SK-N-SH (cell line): Measurements from ENCODE around the gene CCL2. TPM values are rescaled to one million over a fixed set of nuclear protein-coding genes. Genes with fewer than 3 reads are reported as not detected.

ENCODE experiments used
- CTCF ChIA-PET: fragments of 300-600, 350-600 bp; formaldehyde crosslinking; extraction: SDS; loops from one replicate; lab custom pipeline; 2021; lab: Yijun Ruan, JAX
- POLR2A ChIA-PET: fragments of 350-600 bp; sonication (Branson Sonifier 250); formaldehyde crosslinking; extraction: SDS; loops from one replicate; lab custom pipeline; 2020; ENCODE audit warnings: antibody characterized with exemption, inconsistent platforms; lab: Yijun Ruan, JAX
- DNase-seq: peaks from one replicate; pipeline ENCODE4 v3.0.0; 2012
- H2AFZ ChIP-seq: fragments of 200-600 bp; sonication (generic); 2 replicates; pipeline ENCODE4 v1.8.1; 2016; ENCODE audit warnings: antibody characterized with exemption, mild to moderate bottlenecking, low read depth
- H3F3A ChIP-seq: fragments of 200-600 bp; sonication (generic); replicated peaks from 2 replicates; pipeline ENCODE3; 2016; ENCODE audit warnings: antibody characterized with exemption, mild to moderate bottlenecking; ENCODE audit not compliant: insufficient read depth
- H3K27ac ChIP-seq, 2 experiments: fragments of 200-500 bp in 1 of 2; fragments of 200-600 bp in 1 of 2; sonication (Bioruptor generic) in 1 of 2; sonication (generic), shearing (Covaris generic) in 1 of 2; 2 replicates each; pipeline versions ENCODE4 v1.5.1 to v1.6.1; 2014 to 2016; ENCODE audit warnings: low read depth in 2 of 2, inconsistent platforms in 1 of 2, low read length in 1 of 2, mild to moderate bottlenecking in 1 of 2, mixed read lengths in 1 of 2
- H3K27me3 ChIP-seq: fragments of 200-600 bp; sonication (generic), shearing (Covaris generic); 2 replicates; pipeline ENCODE4 v1.6.1; 2016; ENCODE audit warnings: mixed run types; ENCODE audit not compliant: insufficient read depth
- H3K36me3 ChIP-seq, 2 experiments: fragments of 200-500 bp in 1 of 2; fragments of 200-600 bp in 1 of 2; sonication (Bioruptor generic) in 1 of 2; sonication (generic) in 1 of 2; replicated peaks in 1 of 2; 2 replicates each; pipeline versions ENCODE3 to v1.5.1; 2014 to 2016; ENCODE audit warnings: low read length in 1 of 2, mild to moderate bottlenecking in 1 of 2; ENCODE audit not compliant: insufficient read depth in 2 of 2, control insufficient read depth in 1 of 2
- H3K4me1 ChIP-seq, 2 experiments: fragments of 200-500 bp in 1 of 2; fragments of 200-600 bp in 1 of 2; sonication (Bioruptor generic) in 1 of 2; sonication (generic), shearing (Covaris generic) in 1 of 2; 2 replicates each; pipeline versions ENCODE4 v1.5.1 to v1.6.1; 2014 to 2016; ENCODE audit warnings: low read depth in 1 of 2, low read length in 1 of 2, mixed run types in 1 of 2; ENCODE audit not compliant: insufficient read depth in 2 of 2, control insufficient read depth in 1 of 2
- H3K4me2 ChIP-seq: fragments of 200-600 bp; sonication (generic), shearing (Covaris generic); 2 replicates; pipeline ENCODE4 v1.6.1; 2017; ENCODE audit warnings: mixed run types
- H3K4me3 ChIP-seq, 2 experiments: fragments of 200-500 bp in 1 of 2; fragments of 200-600 bp in 1 of 2; sonication (Bioruptor generic) in 1 of 2; sonication (generic), shearing (Covaris generic) in 1 of 2; 2 replicates each; pipeline versions ENCODE4 v1.5.1 to v1.8.1; 2014 to 2016; ENCODE audit warnings: low read depth in 2 of 2, inconsistent platforms in 1 of 2, low read length in 1 of 2, mild to moderate bottlenecking in 1 of 2, mixed read lengths in 1 of 2, moderate library complexity in 1 of 2
- H3K79me2 ChIP-seq: fragments of 200-600 bp; sonication (generic); 2 replicates; pipeline ENCODE4 v1.8.1; 2017; ENCODE audit warnings: mild to moderate bottlenecking; ENCODE audit not compliant: insufficient read depth
- H3K9ac ChIP-seq: fragments of 200-600 bp; sonication (generic); 2 replicates; pipeline ENCODE4 v1.6.1; 2017; ENCODE audit warnings: mixed run types
- H3K9me2 ChIP-seq: fragments of 200-600 bp; sonication (generic); 2 replicates; pipeline ENCODE4 v1.6.1; 2017; ENCODE audit warnings: mixed run types
- H3K9me3 ChIP-seq: fragments of 200-600 bp; sonication (generic); 2 replicates; pipeline ENCODE4 v1.6.1; 2017; ENCODE audit warnings: mixed run types, mild to moderate bottlenecking, moderate library complexity
- H4K20me1 ChIP-seq: fragments of 200-600 bp; sonication (generic); 2 replicates; pipeline ENCODE4 v1.6.1; 2017; ENCODE audit warnings: mild to moderate bottlenecking, mixed run types; ENCODE audit not compliant: insufficient read depth
- ELF1 ChIP-seq: IDR thresholded peaks from 2 replicates; pipeline ENCODE4 v1.4.0; 2012
- EP300 ChIP-seq, 2 experiments: IDR thresholded peaks; 2 replicates each; pipeline versions ENCODE4 v1.4.0 to v1.6.1; 2012; ENCODE audit warnings: borderline replicate concordance in 1 of 2, low read depth in 1 of 2, low read length in 1 of 2
- EZH2phosphoT487 ChIP-seq: fragments of 200-600 bp; sonication (generic); IDR thresholded peaks from 2 replicates; pipeline ENCODE4 v1.6.1; 2017; ENCODE audit warnings: low read depth, mixed run types, mild to moderate bottlenecking, antibody characterized with exemption, moderate library complexity, borderline replicate concordance
- FOXM1 ChIP-seq: IDR thresholded peaks from 2 replicates; pipeline ENCODE4 v1.4.0; 2012; ENCODE audit warnings: low read depth, mild to moderate bottlenecking
- GABPA ChIP-seq: IDR thresholded peaks from 2 replicates; pipeline ENCODE4 v1.4.0; 2012; ENCODE audit warnings: low read depth, mild to moderate bottlenecking
- GATA2 ChIP-seq: sonication (generic); formaldehyde crosslinking; IDR thresholded peaks from 2 replicates; pipeline ENCODE4 v1.5.0; 2020; ENCODE audit warnings: mild to moderate bottlenecking, missing genetic modification reagents
- JUND ChIP-seq: IDR thresholded peaks from 2 replicates; pipeline ENCODE4 v1.4.0; 2012
- MXI1 ChIP-seq: IDR thresholded peaks from 2 replicates; pipeline ENCODE4 v1.6.1; 2012; ENCODE audit warnings: mild to moderate bottlenecking, low read depth, low read length, improper control_type of control experiment
- NFIC ChIP-seq: IDR thresholded peaks from 2 replicates; pipeline ENCODE4 v1.4.0; 2012; ENCODE audit warnings: borderline replicate concordance
- RFX5 ChIP-seq: IDR thresholded peaks from 2 replicates; pipeline ENCODE4 v1.6.1; 2012; ENCODE audit warnings: mild to moderate bottlenecking, improper control_type of control experiment, low read length
- RXRA ChIP-seq: IDR thresholded peaks from 2 replicates; pipeline ENCODE4 v1.4.0; 2012; ENCODE audit warnings: low read depth, mild to moderate bottlenecking, borderline replicate concordance
- TEAD4 ChIP-seq: IDR thresholded peaks from 2 replicates; pipeline ENCODE4 v1.4.0; 2012; ENCODE audit warnings: mild to moderate bottlenecking, borderline replicate concordance; ENCODE audit not compliant: insufficient read depth
- YY1 ChIP-seq: IDR thresholded peaks from 2 replicates; pipeline ENCODE4 v1.4.0; 2012; ENCODE audit warnings: low read depth, mild to moderate bottlenecking
- WGBS: methylation state at CpG from one replicate; pipeline ENCODE4 v1.1.6; 2017; ENCODE audit warnings: low lambda C conversion rate; 5-methylcytosine and 5-hydroxymethylcytosine counted together
- polyA plus RNA-seq, 3 experiments: library from polyadenylated mRNA; depleted of rRNA; stranded (reverse); fragments of >200 nt; gene quantifications; 2 replicates each; pipeline ENCODE4 v1.2.3, GENCODE V29; 2012
- TF ChIP-seq, protein P1 (sequence below): IDR thresholded peaks from 2 replicates; pipeline ENCODE4 v1.4.0; 2012; ENCODE audit warnings: low read depth, borderline replicate concordance
- TF ChIP-seq, protein P2 (sequence below): IDR thresholded peaks from 2 replicates; pipeline ENCODE4; 2012
- TF ChIP-seq, protein P3 (sequence below): IDR thresholded peaks from 2 replicates; pipeline ENCODE4 v1.4.0; 2012; ENCODE audit warnings: low read depth

Gene CCL2
- polyA plus RNA-seq, 1 of the 3 experiments (the other 2 are of a cell fraction) = 210 TPM

DNA sequence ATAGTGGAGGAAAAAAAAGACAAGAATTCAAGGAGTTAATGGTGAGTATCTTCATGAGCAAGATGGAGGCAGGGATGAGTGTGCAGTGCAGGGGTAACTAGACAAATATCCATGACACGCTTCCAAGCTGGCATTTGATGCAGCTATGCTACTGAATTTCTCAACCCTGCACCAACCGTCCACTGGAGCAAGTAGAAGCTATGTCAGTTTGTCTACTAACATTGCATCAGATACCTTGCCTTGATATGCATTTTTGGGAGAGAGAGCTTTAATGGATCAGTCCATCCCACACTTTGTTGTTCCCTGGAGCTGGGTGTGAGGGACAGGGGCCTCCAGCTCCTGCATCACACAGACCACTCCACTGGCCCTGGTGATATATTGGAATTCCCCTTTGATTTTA, 46.9 kb downstream of the CCL2 start (continued):
- TF ChIP-seq EZH2phosphoT487 (no peak), TEAD4 (no peak), GATA2 (CRISPR knock-in tag) (no peak)

DNA sequence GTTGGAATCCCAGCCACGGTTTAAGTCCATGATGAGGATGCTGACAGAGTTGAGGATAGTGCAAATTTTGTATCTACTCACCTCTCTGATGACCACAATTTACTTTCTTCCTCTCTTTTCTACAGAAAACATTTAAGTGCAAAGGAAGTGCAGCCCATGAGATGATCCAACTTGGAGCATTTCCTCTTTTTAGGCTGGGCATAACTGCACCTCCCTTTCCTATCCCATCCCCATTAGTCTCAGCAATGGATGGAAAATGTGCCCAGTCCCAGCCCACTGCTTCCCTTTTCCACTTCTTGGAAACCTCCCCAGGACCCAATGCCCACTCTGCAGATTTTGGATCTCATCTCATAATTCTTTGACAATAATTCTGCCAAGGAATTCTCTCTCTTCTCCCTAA, 47.6 kb downstream of the CCL2 start:
- no peaks in the 10 kb centered on the region for H3K9me2 ChIP-seq
- H3K36me3 ChIP-seq = no peaks in the 10 kb centered on the region
- no peak overlapping the region for H2AFZ ChIP-seq
- no peak overlapping the region for H3K9ac ChIP-seq
- DNase-seq = no peak
- ChIA-PET POLR2A (no interaction called here), CTCF (no interaction called here)
- H3K79me2 ChIP-seq = no peaks in the 10 kb centered on the region
- H4K20me1 ChIP-seq = no peaks in the 10 kb centered on the region
- TF ChIP-seq, protein P1, sequence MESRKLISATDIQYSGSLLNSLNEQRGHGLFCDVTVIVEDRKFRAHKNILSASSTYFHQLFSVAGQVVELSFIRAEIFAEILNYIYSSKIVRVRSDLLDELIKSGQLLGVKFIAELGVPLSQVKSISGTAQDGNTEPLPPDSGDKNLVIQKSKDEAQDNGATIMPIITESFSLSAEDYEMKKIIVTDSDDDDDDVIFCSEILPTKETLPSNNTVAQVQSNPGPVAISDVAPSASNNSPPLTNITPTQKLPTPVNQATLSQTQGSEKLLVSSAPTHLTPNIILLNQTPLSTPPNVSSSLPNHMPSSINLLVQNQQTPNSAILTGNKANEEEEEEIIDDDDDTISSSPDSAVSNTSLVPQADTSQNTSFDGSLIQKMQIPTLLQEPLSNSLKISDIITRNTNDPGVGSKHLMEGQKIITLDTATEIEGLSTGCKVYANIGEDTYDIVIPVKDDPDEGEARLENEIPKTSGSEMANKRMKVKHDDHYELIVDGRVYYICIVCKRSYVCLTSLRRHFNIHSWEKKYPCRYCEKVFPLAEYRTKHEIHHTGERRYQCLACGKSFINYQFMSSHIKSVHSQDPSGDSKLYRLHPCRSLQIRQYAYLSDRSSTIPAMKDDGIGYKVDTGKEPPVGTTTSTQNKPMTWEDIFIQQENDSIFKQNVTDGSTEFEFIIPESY = no peak
- TF ChIP-seq JUND = no peak
- no peak for TF ChIP-seq RFX5
- TF ChIP-seq NFIC = no peak
- no peak for TF ChIP-seq YY1
- no peak for TF ChIP-seq EP300 (IDR thresholded peaks at IDR 0.05; ENCODE audit: borderline replicate concordance in 1 of 2, low read depth in 1 of 2, low read length in 1 of 2)
- TF ChIP-seq GABPA = no peak
- TF ChIP-seq RXRA = no peak
- TF ChIP-seq, protein P2, sequence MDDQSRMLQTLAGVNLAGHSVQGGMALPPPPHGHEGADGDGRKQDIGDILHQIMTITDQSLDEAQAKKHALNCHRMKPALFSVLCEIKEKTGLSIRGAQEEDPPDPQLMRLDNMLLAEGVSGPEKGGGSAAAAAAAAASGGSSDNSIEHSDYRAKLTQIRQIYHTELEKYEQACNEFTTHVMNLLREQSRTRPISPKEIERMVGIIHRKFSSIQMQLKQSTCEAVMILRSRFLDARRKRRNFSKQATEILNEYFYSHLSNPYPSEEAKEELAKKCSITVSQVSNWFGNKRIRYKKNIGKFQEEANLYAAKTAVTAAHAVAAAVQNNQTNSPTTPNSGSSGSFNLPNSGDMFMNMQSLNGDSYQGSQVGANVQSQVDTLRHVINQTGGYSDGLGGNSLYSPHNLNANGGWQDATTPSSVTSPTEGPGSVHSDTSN = no peak
- TF ChIP-seq FOXM1 = no peak
- TF ChIP-seq, protein P3, sequence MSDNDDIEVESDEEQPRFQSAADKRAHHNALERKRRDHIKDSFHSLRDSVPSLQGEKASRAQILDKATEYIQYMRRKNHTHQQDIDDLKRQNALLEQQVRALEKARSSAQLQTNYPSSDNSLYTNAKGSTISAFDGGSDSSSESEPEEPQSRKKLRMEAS = no peak
- TF ChIP-seq GATA2 (CRISPR knock-in tag) = no peak
- no peak for TF ChIP-seq MXI1
- no peak for TF ChIP-seq ELF1
- H3K27me3 ChIP-seq = no peaks in the 10 kb centered on the region
- H3K9me3 ChIP-seq = no peaks in the 10 kb centered on the region
- WGBS = 72% methylated on average over 1 of the region's 1 CpG
- peaks cover 0 to 20% of the 10 kb centered on the region in 2 experiments; a peak in 2 of 4 replicates for H3K4me1 ChIP-seq
- H3F3A ChIP-seq = peaks cover 12% of the 10 kb centered on the region
- no peak overlapping the region for H3K4me2 ChIP-seq
- no peak overlapping the region for H3K4me3 ChIP-seq
- H3K27ac ChIP-seq = no peak overlapping the region
